HG02571 (cell line): ENCODE data around the gene DENND4A.
"Not testable (repeated sequence)": the region's sequence is repeated elsewhere in the genome, so short reads cannot be mapped to it uniquely, and the experiment has no call there.

ENCODE experiments used
- ATAC-seq: cut with Tn5 transposase; IDR thresholded peaks from one replicate; pipeline ENCODE4 v1.9.1; 2021; ENCODE audit warnings: mild to moderate bottlenecking, moderate library complexity; ENCODE audit not compliant: unreplicated experiment

Gene DENND4A

DNA sequence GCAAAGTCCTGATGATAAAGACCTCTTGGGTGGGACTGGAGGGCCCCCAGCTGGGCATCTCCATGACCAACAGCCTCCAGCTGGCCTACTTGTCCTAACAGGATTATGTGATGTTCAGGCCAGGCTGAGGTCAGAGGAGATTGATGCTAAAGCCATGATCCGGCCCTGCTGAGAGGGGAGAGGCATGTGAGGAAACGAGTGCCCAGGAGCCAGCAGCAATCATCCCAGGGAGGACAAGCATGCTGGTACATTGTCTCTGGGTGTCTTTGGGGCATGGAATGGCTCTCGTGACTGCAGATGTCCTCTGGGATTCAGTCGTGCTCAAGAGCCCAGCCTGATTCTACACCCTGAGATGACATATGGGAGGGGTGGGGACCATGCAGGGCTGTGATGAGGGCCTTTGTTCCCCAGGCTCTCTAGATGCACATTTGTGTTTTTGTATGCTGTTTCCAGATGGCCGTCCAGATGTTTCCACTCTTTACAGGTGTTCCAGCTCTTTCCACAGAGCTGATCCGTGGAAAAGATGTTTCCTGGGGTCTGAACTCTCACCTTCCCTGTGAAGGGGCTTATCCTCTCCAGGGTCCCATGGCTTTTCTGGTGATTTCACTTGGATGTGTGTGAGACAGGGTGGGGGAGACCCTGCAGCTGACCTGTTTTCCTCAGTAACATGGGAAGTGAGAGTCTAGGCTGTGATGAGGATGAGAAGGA is 150.2 kb downstream of the DENND4A start:
- ATAC-seq = no peak

- ATAC-seq = no peak
These were observed 152.6 kb downstream of the DENND4A start for GRCh38 chr15:65639509-65639908.

DNA sequence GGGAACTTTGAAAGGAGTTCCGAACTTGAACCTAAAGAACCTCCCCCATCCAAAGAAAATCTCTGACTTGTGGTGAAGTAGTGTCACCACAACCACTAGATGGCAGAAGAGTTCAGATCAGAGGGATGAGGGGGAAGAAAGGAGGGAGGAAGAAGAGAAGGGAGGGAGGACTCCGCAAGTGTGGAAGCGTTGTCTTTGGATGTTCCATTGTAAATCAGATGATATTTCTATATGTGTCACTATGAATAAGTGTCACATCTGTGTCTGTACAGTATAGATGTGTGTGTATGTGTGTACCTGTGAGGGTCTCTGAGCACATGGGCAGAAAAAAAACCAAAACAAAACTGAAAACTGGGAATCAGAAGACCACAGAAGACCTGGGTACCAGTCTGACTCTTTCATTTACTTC is 153.4 kb downstream of the DENND4A start:
- ATAC-seq = no peak

GRCh38 chr15:65638109-65638508 is 154.0 kb downstream of the DENND4A start:
- no peak for ATAC-seq

DNA sequence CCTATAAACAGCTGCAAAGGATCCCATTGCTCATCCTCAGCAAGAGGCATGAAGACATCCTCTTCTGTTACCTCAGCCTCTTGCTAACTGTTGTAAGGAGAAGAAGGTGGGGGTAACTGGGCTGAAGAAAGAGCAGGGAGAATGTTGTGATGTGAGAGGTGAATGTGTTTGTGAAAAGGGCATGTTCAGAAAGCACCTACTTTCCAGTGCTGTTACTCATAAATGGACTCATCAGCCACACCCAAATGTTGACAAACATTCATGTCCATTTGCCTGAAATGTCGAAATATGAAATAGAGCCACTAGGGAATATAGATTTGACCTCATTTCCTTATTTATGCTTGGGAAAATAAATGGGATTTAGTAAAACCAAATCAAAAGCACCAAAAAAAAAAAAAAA is 157.7 kb downstream of the DENND4A start:
- ATAC-seq = no peak

DNA sequence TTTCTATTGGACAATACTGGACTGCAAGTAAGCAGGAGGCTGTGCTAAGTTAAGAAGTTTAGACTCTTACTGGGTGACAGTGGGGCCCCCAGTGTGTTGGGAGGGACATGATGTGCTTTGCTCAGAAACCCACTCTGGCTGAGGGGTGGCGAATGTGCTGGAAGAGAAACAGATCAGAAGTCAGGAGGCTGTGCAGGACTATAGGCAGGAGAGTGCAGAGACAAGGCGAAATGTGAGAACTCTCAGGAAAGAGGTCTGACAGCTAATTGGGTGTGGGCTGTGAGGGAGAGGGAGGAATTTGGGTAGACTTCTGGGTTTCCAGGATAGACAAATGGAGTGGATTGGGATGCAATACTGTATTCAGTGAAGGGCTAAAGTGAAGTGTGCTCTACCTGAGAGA is 158.3 kb downstream of the DENND4A start:
- no peak for ATAC-seq

DNA sequence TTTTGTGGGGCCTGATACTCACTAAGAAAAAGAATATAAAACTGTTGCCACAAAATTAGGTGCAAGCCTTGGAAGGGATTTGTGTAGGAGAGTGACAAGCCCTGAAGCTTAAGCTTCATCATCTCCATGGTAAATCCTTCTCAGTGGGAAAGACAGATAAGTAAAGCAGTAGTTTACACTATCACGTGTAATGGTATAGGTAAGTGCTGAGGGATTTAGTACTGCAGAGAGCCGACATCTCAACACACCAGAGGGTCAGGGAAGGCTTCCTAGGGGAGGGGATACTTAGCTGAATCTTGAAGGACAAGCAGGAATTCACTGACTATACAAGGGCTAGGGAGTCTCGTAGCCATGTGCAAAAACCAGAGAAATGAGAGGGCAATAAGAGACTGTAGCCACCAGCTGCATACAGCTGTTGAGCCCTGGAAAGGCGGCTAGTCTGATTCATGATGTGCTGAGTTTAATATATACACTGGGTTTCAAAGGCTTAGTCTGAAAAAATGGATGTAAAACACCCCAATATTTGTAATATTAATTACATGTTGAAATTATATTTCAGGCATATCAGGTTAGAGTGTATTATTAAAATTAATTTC is 159.2 kb downstream of the DENND4A start:
- ATAC-seq = no peak

DNA sequence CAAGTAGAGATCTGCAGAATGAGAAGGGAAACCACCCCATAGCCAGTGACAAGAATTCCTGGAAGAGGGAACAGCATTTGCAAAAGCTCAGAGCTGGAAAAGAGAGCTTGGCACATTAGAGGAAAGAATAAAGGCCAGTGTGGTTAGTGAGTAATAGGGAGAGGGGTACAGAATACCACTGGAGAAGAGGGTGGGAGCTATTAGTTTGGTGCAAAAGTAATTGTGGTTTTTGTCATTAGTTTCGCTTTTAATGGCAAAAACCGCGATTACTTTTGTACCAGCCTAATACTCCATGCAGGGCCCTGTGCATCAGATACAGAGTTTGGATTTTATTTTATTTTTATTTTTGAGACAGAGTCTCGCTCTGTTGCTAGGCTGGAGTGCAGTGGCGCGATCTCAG is 160.6 kb downstream of the DENND4A start:
- ATAC-seq = no peak

GRCh38 chr15:65630760-65631159 is 161.3 kb downstream of the DENND4A start:
- no peak for ATAC-seq

- no peak for ATAC-seq
These were observed 162.5 kb downstream of the DENND4A start for GRCh38 chr15:65629548-65629947.

DNA sequence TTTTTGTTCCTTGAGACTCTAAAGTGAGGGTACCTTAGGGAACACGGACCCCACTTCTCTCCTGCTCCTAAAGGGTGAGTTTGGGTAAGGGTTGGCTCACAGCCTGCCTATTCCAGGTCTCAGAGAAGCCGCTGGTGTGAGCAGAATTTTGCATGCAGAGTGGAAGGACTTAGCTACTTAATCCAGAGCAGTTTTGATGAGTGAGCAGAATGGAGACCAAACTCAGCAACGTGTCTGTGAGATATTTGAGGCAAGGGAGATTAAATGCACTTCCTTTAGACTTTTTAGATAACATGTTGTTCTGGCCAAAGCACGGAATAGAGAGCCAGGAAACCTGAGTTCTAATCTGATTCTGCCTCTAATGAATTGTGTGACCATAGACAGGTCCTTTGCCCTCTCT is 165.2 kb downstream of the DENND4A start:
- ATAC-seq = no peak

DNA sequence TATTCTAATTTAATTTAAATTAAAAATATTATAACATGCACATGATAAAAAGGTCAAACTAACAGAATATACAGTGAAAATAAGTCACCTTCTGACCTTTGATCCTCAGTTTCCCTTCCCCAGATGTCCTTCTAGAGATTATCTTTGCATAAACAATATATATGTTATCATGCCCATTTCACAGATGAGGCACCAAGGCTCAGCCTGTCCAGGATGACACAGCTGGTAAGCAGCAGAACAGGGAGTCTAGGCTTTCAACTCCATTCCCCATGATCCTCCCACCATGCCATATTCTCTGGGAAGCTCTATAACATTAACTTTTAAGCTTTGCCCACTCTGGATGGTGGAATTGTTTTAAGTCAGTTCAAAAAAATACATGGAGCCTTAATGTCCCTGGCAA is 169.0 kb downstream of the DENND4A start:
- ATAC-seq = no peak

GRCh38 chr15:65621638-65622037 is 170.5 kb downstream of the DENND4A start, which contains the start of gene SLC24A1:
SLC24A1 (plus strand) TSS chr15:65621938; CDS start chr15:65624081, 2,143 bp downstream.
- no peak for ATAC-seq

DNA sequence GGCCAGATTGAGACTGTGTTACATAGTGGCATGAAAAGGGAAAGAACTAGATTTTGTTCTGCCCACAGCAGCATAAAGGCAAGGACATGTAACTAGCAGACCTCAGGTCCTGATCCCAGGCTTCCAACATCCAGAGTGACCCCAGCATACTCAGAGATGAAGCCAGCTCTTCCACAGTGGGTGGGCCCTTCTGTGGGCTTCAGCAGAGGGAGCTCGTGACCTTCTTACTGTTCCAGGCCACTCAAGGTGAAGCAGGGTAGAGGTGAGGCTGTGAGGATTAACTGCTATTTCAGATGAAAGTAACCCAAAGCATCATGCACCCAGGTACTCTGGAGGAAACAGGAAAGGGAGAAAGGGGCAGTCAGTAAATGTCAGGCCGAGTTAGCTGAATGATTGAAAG is 171.3 kb downstream of the DENND4A start:
- ATAC-seq = no peak

GRCh38 chr15:65619626-65620290 is 172.3 kb downstream of the DENND4A start:
- no peak for ATAC-seq

- no peak for ATAC-seq
These were observed 173.5 kb downstream of the DENND4A start for GRCh38 chr15:65618560-65619109.

GRCh38 chr15:65615887-65616286 is 176.2 kb downstream of the DENND4A start:
- not testable (repeated sequence) for ATAC-seq

- ATAC-seq = no peak
These were observed 178.9 kb downstream of the DENND4A start for GRCh38 chr15:65612949-65613744.

DNA sequence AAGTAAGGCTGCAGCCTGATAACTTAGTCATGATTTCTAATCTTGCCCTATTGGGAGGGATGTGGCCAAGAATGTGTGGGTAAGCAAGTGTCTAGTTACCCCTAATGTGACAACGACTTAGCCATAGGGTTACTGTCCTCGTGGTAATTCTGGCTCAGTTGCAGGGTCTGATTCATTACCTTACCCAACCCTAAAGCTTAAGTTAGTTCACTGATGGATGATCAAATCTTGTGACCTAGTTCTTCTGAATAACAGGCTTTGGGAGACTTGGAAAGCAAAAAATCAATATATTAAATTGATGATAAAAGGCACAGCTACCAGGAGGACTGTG is 179.5 kb downstream of the DENND4A start:
- ATAC-seq = no peak

- ATAC-seq = no peak
These were observed 180.0 kb downstream of the DENND4A start for GRCh38 chr15:65611888-65612615.
